GM12873 (cell line): Measurements from ENCODE around the gene PXT1.

Experiments used
- CTCF ChIP-seq: IDR thresholded peaks from 2 replicates; pipeline ENCODE4 v1.5.1; 2012; ENCODE audit warnings: low read depth, mild to moderate bottlenecking, moderate library complexity, low read length, control low read depth; ENCODE audit not compliant: insufficient read depth; ENCODE audit errors: missing control alignments

PXT1 gene

GRCh38 chr6:36352477-36353157, 90.0 kb downstream of the PXT1 start:
- no peak for TF ChIP-seq CTCF

DNA sequence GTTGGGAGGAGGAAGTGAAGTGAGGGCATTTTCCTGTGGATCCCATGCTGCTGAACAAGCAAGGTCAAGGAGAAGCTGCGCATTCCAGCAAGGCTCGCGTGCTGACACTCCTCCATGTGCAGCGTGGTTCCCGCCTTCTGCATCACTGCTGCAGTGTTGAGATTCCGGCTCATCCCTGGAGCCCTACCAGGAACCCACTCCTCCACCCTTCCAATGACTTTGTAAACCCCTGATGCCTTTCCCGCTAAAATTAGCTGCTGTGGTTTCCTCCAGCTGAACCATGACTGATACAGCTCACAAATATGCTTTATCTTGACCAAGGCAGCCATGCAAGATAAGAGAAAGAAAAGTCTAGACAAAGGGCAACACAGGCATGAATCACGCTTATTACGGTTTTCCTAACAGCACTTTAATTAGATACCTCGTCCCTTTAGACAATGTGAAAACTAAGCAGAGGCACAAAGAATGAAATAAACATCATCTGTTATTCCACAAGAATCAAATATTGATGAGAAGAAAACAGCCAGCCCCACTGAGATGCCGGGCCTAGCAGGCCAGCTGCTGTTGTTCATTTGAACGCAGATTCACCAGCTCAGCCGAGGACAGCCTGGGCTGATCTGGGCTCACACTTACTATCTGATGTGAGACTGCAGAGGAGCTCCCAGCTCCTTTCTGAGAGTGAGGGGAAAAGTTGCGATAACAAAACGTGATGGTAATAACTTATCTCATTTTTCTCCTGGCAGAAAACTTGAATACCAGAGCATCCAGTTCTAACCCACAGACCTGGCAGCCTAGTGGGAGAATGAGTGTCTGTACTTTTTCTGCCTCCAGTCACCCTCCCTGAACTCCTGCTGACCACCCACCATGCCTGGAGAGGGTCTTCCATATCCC, 91.7 kb downstream of the PXT1 start:
- TF ChIP-seq CTCF = no peak

GRCh38 chr6:36350082-36350481, 92.6 kb downstream of the PXT1 start:
- no peak for TF ChIP-seq CTCF

DNA sequence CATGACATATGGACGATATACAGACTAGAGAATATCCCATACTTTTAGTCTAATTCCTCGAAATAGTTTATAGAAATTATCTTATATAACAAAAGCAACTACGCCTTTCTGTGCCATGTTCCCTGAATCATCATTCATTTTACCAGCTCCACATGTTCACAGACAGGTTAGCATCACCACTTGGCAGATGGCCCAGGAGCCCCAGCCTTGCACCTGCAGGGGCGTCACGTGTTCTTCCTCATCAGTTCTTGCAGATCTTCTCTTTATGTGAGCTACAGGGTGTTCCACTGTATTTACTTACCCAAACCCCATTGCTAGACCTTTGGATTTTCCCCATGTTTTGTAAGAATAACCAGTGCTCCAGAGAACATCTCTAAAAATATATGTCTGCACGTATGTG, 93.4 kb downstream of the PXT1 start:
- TF ChIP-seq CTCF = no peak

DNA sequence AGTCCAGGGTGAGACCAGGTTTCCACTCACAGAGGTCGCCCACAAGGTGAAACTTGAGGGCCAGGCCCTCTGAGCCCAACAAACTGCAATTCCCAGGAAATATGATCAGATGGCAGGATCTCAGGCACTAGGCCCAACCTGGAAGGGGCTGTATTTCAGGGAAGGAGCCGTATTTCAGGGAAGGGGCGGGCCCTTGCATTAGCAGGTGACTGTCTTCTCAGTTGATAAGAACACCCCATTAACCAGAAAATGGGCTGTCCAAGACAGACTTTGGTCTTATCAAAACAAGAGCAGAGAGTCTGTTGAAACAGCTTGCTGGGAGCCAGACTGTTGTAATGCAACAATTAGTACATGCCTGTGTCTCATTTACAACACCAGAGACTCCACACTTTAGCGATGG, 95.0 kb downstream of the PXT1 start:
- TF ChIP-seq CTCF = no peak

GRCh38 chr6:36346486-36347273, 96.0 kb downstream of the PXT1 start:
- TF ChIP-seq CTCF = no peak
